ENCODE measurements around the gene TCEAL3.

GRCh38 chrX:103624111-103624510 is 16.3 kb downstream of the TCEAL3 start:
- TF ChIP-seq YY1 (IDR thresholded peaks at IDR 0.05; ENCODE audit: insufficient read depth, insufficient read length) (no peak), ZNF274 (IDR thresholded peaks at IDR 0.05; ENCODE audit: low read depth, low read length) (no peak), SUZ12 (IDR thresholded peaks at IDR 0.05; ENCODE audit: extremely low read depth, insufficient read depth, insufficient read length) (no peak)
